Adrenal gland (tissue), 12 donors: ENCODE results near the gene PSMD4. TPM values are rescaled to one million over a fixed set of nuclear protein-coding genes. Genes with fewer than 3 reads are reported as not detected.
A peak's percentile ranks its signal among the peaks of the same experiment; 100 is the strongest.
"Not testable (repeated sequence)": the region's sequence is repeated elsewhere in the genome, so short reads cannot be mapped to it uniquely, and the experiment has no call there.

ENCODE experiments used
- DNase-seq, 7 donors: peaks; one replicate each; pipeline ENCODE4 v3.0.0-alpha.2; 2019 to 2020
- H3K27ac ChIP-seq, 5 donors: fragments of 200-600 bp; sonication (generic) in 4 of 5; 1 replicate in 3 of 5; 2 replicates in 2 of 5; pipeline versions ENCODE4 v1.5.1 to v1.8.0; 2016 to 2020; ENCODE audit warnings: mild to moderate bottlenecking in 1 of 5
- H3K27me3 ChIP-seq: fragments of 200-600 bp; 2 replicates; pipeline ENCODE4 v1.8.0; 2021
- H3K36me3 ChIP-seq, 2 donors: fragments of 200-600 bp; replicated peaks in 1 of 2; 1 replicate in 1 of 2; 2 replicates in 1 of 2; pipeline versions ENCODE4 v1.5.1 to v1.8.0; 2018 to 2022
- H3K4me1 ChIP-seq, 2 donors: fragments of 200-600 bp; replicated peaks in 1 of 2; 1 replicate in 1 of 2; 2 replicates in 1 of 2; pipeline versions ENCODE4 v1.5.1 to v1.8.0; 2018 to 2021
- H3K4me3 ChIP-seq, 4 donors: fragments of 200-600 bp; sonication (generic) in 3 of 4; one replicate each; pipeline ENCODE4 v1.5.1; 2016 to 2018
- H3K9me3 ChIP-seq, 3 donors: fragments of 200-600 bp; sonication (generic) in 1 of 3; replicated peaks in 1 of 3; 1 replicate in 2 of 3; 2 replicates in 1 of 3; pipeline versions ENCODE4 v1.5.1 to v1.8.0; 2016 to 2021
- CTCF ChIP-seq, 6 experiments: fragments of 450-650 bp in 4 of 6; fragments of 200-600 bp in 2 of 6; sonication (generic) in 1 of 6; IDR thresholded peaks; 1 replicate in 5 of 6; 2 replicates in 1 of 6; pipeline versions ENCODE4 v1.5.1 to v1.8.0; 2016 to 2021; ENCODE audit warnings: antibody characterized with exemption in 6 of 6, mild to moderate bottlenecking in 2 of 6, moderate library complexity in 1 of 6
- POLR2A ChIP-seq, 2 donors: fragments of 450-650 bp; IDR thresholded peaks; one replicate each; pipeline ENCODE4 v1.6.1; 2017; ENCODE audit warnings: antibody characterized with exemption in 2 of 2, mild to moderate bottlenecking in 2 of 2, moderate library complexity in 1 of 2
- WGBS, 4 donors: extraction: QIAGEN DNeasy Blood & Tissue Kit in 2 of 4; methylation state at CpG; one replicate each; pipeline versions ENCODE4 v1.1.5 to v1.1.7; 2013 to 2017; 5-methylcytosine and 5-hydroxymethylcytosine counted together
- intact Hi-C, 2 donors: fragments of 100-400 bp; cut with DNase I; formaldehyde crosslinking; loops; one replicate each; pipeline versions ENCODE4 v1.14.1 to v1.15.0; 2022 to 2023
- polyA plus RNA-seq, 3 donors: library from polyadenylated mRNA; stranded (reverse); fragments of 200-250 nt in 2 of 3; fragments of 350-450 nt in 1 of 3; fragmentation: Illumina TruSeq in 1 of 3; extraction: RNeasy Lipid Tissue Mini Kit (QIAGEN cat#74804) in 1 of 3; gene quantifications; one replicate each; pipeline ENCODE4 v1.2.3, GENCODE V29; 2013 to 2014
- total RNA-seq, 9 donors: library from RNA; depleted of rRNA in 4 of 9; stranded (reverse); fragments of >200 nt in 4 of 9; fragments of 120-200 nt in 1 of 9; fragmentation: NEBNext Ultra II Directional in 1 of 9; extraction: Animal tissue kit (Norgen Biotek cat#: 25700) in 1 of 9; gene quantifications; one replicate each; pipeline versions ENCODE4 v1.1.0 to v1.2.4, GENCODE V29; 2013 to 2023
- donor health status: healthy with polysubstance abuse.
- donor health status: Bipolar disorder and iron deficiency.
- donor health status: DM: yes; HTN: yes; CAD: no.
- donor health status: DM: no; HTN: no; CAD: no.
- donor health status: DM: no; HTN: no; CAD: no.
- donor health status: DM: yes; HTN: yes; CAD: no.

Gene PSMD4
- total and polyA plus RNA-seq, 12 donors = 99.5 to 380 (median 156) TPM

GRCh38 chr1:151267760-151268159 lies 13.2 kb downstream of the PSMD4 start:
- Histone ChIP-seq H3K27me3 (no peaks in the 10 kb centered on the region), H3K4me1 (peaks cover 2 to 12% of the 10 kb centered on the region in 2 donors), H3K4me3 (no peak overlapping the region), H3K27ac (peak overlapping the region in 4 of 5 donors; percentile 1 to 37 (median 5)), H3K9me3 (no peaks in the 10 kb centered on the region), H3K36me3 (peaks cover 0 to 61% of the 10 kb centered on the region in 2 donors)
- intact Hi-C loops = no loop called here
- TF ChIP-seq POLR2A (IDR thresholded peaks at IDR 0.05) (peak in 1 of 2 donors; percentile 14), CTCF (IDR thresholded peaks at IDR 0.05) (no peak)
- peak in 5 of 7 donors; percentile 41 to 69 (median 66) for DNase-seq
- WGBS, 4 donors = 38 to 56% (median 46%) methylated on average over 4 of the region's 4 CpGs

- Histone ChIP-seq H3K4me3 (no peak overlapping the region), H3K27me3 (no peaks in the 10 kb centered on the region), H3K27ac (no peak overlapping the region), H3K36me3 (peaks cover 0 to 3% of the 10 kb centered on the region in 2 donors), H3K9me3 (no peaks in the 10 kb centered on the region), H3K4me1 (peaks cover 2 to 9% of the 10 kb centered on the region in 2 donors)
- intact Hi-C loops = no loop called here
- TF ChIP-seq POLR2A (IDR thresholded peaks at IDR 0.05) = no peak
- no peak for DNase-seq
- WGBS, 4 donors = 77 to 90% (median 85%) methylated on average over 2 to 3 of the region's 3 CpGs
Measured at GRCh38 chr1:151273924-151274466, 19.5 kb downstream of the PSMD4 start.

GRCh38 chr1:151275341-151275740 lies 20.8 kb downstream of the PSMD4 start:
- H3K4me3 ChIP-seq, intact Hi-C loops, H3K4me1 ChIP-seq, H3K27me3 ChIP-seq, H3K9me3 ChIP-seq, DNase-seq, H3K27ac ChIP-seq, H3K36me3 ChIP-seq: not testable (repeated sequence)
- WGBS, 4 donors = 75 to 90% (median 85%) methylated on average over 4 to 5 of the region's 5 CpGs

- H3K27ac ChIP-seq = no peak overlapping the region
- 40 to 67% (median 42%) methylated on average over 2 of the region's 2 CpGs for WGBS, 4 donors
- DNase-seq = no peak
- intact Hi-C loops = no loop called here
- H3K36me3 ChIP-seq = no peaks in the 10 kb centered on the region
- H3K4me1 ChIP-seq = peaks cover 0 to 4% of the 10 kb centered on the region in 2 donors
- no peak overlapping the region for H3K4me3 ChIP-seq
- TF ChIP-seq CTCF (IDR thresholded peaks at IDR 0.05) (no peak), POLR2A (IDR thresholded peaks at IDR 0.05) (no peak)
- no peaks in the 10 kb centered on the region for H3K9me3 ChIP-seq
- H3K27me3 ChIP-seq = no peaks in the 10 kb centered on the region
Measured at GRCh38 chr1:151277249-151277648, 22.7 kb downstream of the PSMD4 start.

GRCh38 chr1:151281225-151281968 lies 26.9 kb downstream of the PSMD4 start:
- TF ChIP-seq CTCF (IDR thresholded peaks at IDR 0.05) (peak; percentile 32 to 66 (median 44)), POLR2A (IDR thresholded peaks at IDR 0.05) (peak; percentile 70 to 79)
- peak; percentile 96 to 99 (median 98) for DNase-seq
- no peaks in the 10 kb centered on the region for H3K27me3 ChIP-seq
- peak overlapping the region in 3 of 4 donors; percentile 41 to 92 (median 67) for H3K4me3 ChIP-seq
- peaks cover 0 to 12% of the 10 kb centered on the region in 2 donors for H3K36me3 ChIP-seq
- H3K27ac ChIP-seq = peak overlapping the region; percentile 95 to 100 (median 98)
- no peaks in the 10 kb centered on the region for H3K9me3 ChIP-seq
- 0 to 1% (median 0%) methylated on average over 27 to 48 of the region's 48 CpGs for WGBS, 4 donors
- intact Hi-C loops = loop anchor here in 1 of 2 donors (10.0 kb wide), 1 partner anchor 123 kb away; no protein-coding TSS in a partner anchor
- H3K4me1 ChIP-seq = peaks cover 10 to 21% of the 10 kb centered on the region in 2 donors
